Endothelial cell of hepatic sinusoid (primary cell): ENCODE measurements around the gene PDLIM4.

Experiments used
- in situ Hi-C: cut with HindIII; loops from 2 replicates; pipeline ENCODE4 v1.10.0; 2017; ENCODE audit warnings: low sequenced_read_pairs

PDLIM4 gene

GRCh38 chr5:132300577-132301343, 43.3 kb downstream of the PDLIM4 start:
- in situ Hi-C loops, result no loop called here

GRCh38 chr5:132301344-132302271, 44.1 kb downstream of the PDLIM4 start:
- in situ Hi-C loops, result no loop called here

GRCh38 chr5:132302413-132302812, 44.9 kb downstream of the PDLIM4 start:
- in situ Hi-C loops, result no loop called here

GRCh38 chr5:132303589-132303988, 46.1 kb downstream of the PDLIM4 start:
- in situ Hi-C loops, result no loop called here

- in situ Hi-C loops, result no loop called here
These were observed 47.9 kb downstream of the PDLIM4 start for GRCh38 chr5:132305420-132305819.

- in situ Hi-C loops, result no loop called here
These were observed 51.2 kb downstream of the PDLIM4 start for GRCh38 chr5:132308701-132309100.

GRCh38 chr5:132309679-132310078, 52.2 kb downstream of the PDLIM4 start:
- in situ Hi-C loops, result loop anchor here (5.0 kb wide), 1 partner anchor 47 kb away; no protein-coding TSS in a partner anchor

- in situ Hi-C loops, result loop anchor here (5.0 kb wide), 1 partner anchor 48 kb away; no protein-coding TSS in a partner anchor
These were observed 52.8 kb downstream of the PDLIM4 start for GRCh38 chr5:132310141-132310834.

GRCh38 chr5:132313366-132313765, 55.9 kb downstream of the PDLIM4 start:
- in situ Hi-C loops, result loop anchor here (5.0 kb wide), 1 partner anchor 51 kb away; no protein-coding TSS in a partner anchor

- in situ Hi-C loops, result loop anchor here (5.0 kb wide), 1 partner anchor 52 kb away; no protein-coding TSS in a partner anchor
These were observed 56.5 kb downstream of the PDLIM4 start for GRCh38 chr5:132313961-132314432.

- in situ Hi-C loops, result no loop called here
These were observed 58.1 kb downstream of the PDLIM4 start for GRCh38 chr5:132315529-132316067.

GRCh38 chr5:132319975-132320374, 62.5 kb downstream of the PDLIM4 start:
- in situ Hi-C loops, result no loop called here

- in situ Hi-C loops, result no loop called here
These were observed 63.7 kb downstream of the PDLIM4 start for GRCh38 chr5:132321109-132321721.

GRCh38 chr5:132322266-132322665, 64.8 kb downstream of the PDLIM4 start:
- in situ Hi-C loops, result no loop called here
